Ishikawa (cell line): ENCODE results near the gene NRROS.

Source experiments
- CEBPB ChIP-seq: IDR thresholded peaks from 2 replicates; pipeline ENCODE4 v1.6.1; 2012
- CREB1 ChIP-seq: IDR thresholded peaks from 2 replicates; pipeline ENCODE4 v1.6.1; 2012; ENCODE audit warnings: low read depth
- NFIC ChIP-seq: IDR thresholded peaks from 2 replicates; pipeline ENCODE4 v1.6.1; 2012
- TAF1 ChIP-seq: IDR thresholded peaks from 2 replicates; pipeline ENCODE4 v1.6.1; 2012; ENCODE audit warnings: low read depth, mild to moderate bottlenecking

- TF ChIP-seq NFIC (no peak), TAF1 (no peak), CEBPB (no peak), CREB1 (no peak)
Measured at GRCh38 chr3:196611761-196612483, 27.6 kb upstream of the NRROS start.
